BLaER1 (cell line): ENCODE data around the gene MRM1.

Experiments used
- H3K27ac ChIP-seq: shearing (Covaris generic); formaldehyde crosslinking; 2 replicates; pipeline ENCODE4 v1.8.1; 2022
- H3K27me3 ChIP-seq: shearing (Covaris generic); formaldehyde crosslinking; 2 replicates; pipeline ENCODE4 v1.8.1; 2022
- H3K36me3 ChIP-seq: shearing (Covaris generic); formaldehyde crosslinking; 2 replicates; pipeline ENCODE4 v1.8.1; 2022
- H3K4me1 ChIP-seq: shearing (Covaris generic); formaldehyde crosslinking; 2 replicates; pipeline ENCODE4 v1.8.1; 2022
- H3K4me2 ChIP-seq: shearing (Covaris generic); formaldehyde crosslinking; 2 replicates; pipeline ENCODE4 v1.8.1; 2022
- H3K4me3 ChIP-seq: shearing (Covaris generic); formaldehyde crosslinking; 2 replicates; pipeline ENCODE4 v1.8.1; 2022
- H3K9ac ChIP-seq: shearing (Covaris generic); formaldehyde crosslinking; 2 replicates; pipeline ENCODE4 v1.8.1; 2022
- H3K9me3 ChIP-seq: shearing (Covaris generic); formaldehyde crosslinking; 2 replicates; pipeline ENCODE4 v1.8.1; 2022
- H4K20me1 ChIP-seq: shearing (Covaris generic); formaldehyde crosslinking; 2 replicates; pipeline ENCODE4 v1.8.1; 2022
- Cebpa-rat ChIP-seq: shearing (Covaris generic); IDR thresholded peaks from 2 replicates; pipeline ENCODE4 v1.8.1; 2022

Gene MRM1

GRCh38 chr17:36591434-36592315 is 9.7 kb upstream of the MRM1 start, which contains the start of gene DHRS11:
Gene DHRS11, plus strand, starts transcription at chr17:36591879. Its CDS starts 131 bp downstream, at chr17:36592010.
- peak within 1 kb of the TSS; percentile 91 for H3K9ac ChIP-seq
- peaks cover 38% of the 10 kb centered on the region for H3K36me3 ChIP-seq
- H3K9me3 ChIP-seq, result no peaks in the 10 kb centered on the region
- H4K20me1 ChIP-seq, result peaks cover 43% of the 10 kb centered on the region
- peaks cover 25% of the 10 kb centered on the region for H3K4me1 ChIP-seq
- no peak for TF ChIP-seq Cebpa-rat
- H3K4me2 ChIP-seq, result peak within 1 kb of the TSS; percentile 97
- H3K4me3 ChIP-seq, result peak within 1 kb of the TSS; percentile 87
- no peaks in the 10 kb centered on the region for H3K27me3 ChIP-seq
- peak within 1 kb of the TSS; percentile 72 for H3K27ac ChIP-seq

GRCh38 chr17:36592316-36592715 is 9.1 kb upstream of the MRM1 start:
- Histone ChIP-seq H3K9me3 (no peaks in the 10 kb centered on the region), H3K4me3 (peak overlapping the region; percentile 87), H3K4me1 (peaks cover 25% of the 10 kb centered on the region), H4K20me1 (peaks cover 43% of the 10 kb centered on the region), H3K36me3 (peaks cover 37% of the 10 kb centered on the region), H3K4me2 (peak overlapping the region; percentile 97), H3K27ac (peak overlapping the region; percentile 72), H3K9ac (peak overlapping the region; percentile 91), H3K27me3 (no peaks in the 10 kb centered on the region)
- TF ChIP-seq Cebpa-rat, result no peak

- Histone ChIP-seq H3K27me3 (no peaks in the 10 kb centered on the region), H3K9ac (peak overlapping the region; percentile 91), H3K36me3 (peaks cover 37% of the 10 kb centered on the region), H3K27ac (no peak overlapping the region), H4K20me1 (peaks cover 41% of the 10 kb centered on the region), H3K4me1 (peaks cover 25% of the 10 kb centered on the region), H3K4me2 (peak overlapping the region; percentile 97), H3K4me3 (peak overlapping the region; percentile 87), H3K9me3 (no peaks in the 10 kb centered on the region)
- TF ChIP-seq Cebpa-rat, result no peak
Observed at GRCh38 chr17:36592716-36593321, 8.6 kb upstream of the MRM1 start.

- H3K9me3 ChIP-seq, result no peaks in the 10 kb centered on the region
- no peaks in the 10 kb centered on the region for H3K27me3 ChIP-seq
- peaks cover 36% of the 10 kb centered on the region for H3K36me3 ChIP-seq
- TF ChIP-seq Cebpa-rat, result no peak
- H3K4me1 ChIP-seq, result peaks cover 25% of the 10 kb centered on the region
- peak overlapping the region; percentile 97 for H3K4me2 ChIP-seq
- H3K27ac ChIP-seq, result no peak overlapping the region
- no peak overlapping the region for H3K4me3 ChIP-seq
- H4K20me1 ChIP-seq, result peaks cover 36% of the 10 kb centered on the region
- H3K9ac ChIP-seq, result no peak overlapping the region; the same call in 1 of the 2 replicates
Observed at GRCh38 chr17:36593656-36594316, 7.6 kb upstream of the MRM1 start.

GRCh38 chr17:36594626-36595401 is 6.6 kb upstream of the MRM1 start:
- Histone ChIP-seq H3K9ac (no peak overlapping the region), H3K4me2 (no peak overlapping the region), H3K4me1 (peaks cover 25% of the 10 kb centered on the region), H3K27me3 (no peaks in the 10 kb centered on the region), H3K27ac (no peak overlapping the region), H3K4me3 (no peak overlapping the region), H4K20me1 (peaks cover 30% of the 10 kb centered on the region), H3K9me3 (no peaks in the 10 kb centered on the region), H3K36me3 (peaks cover 26% of the 10 kb centered on the region)
- TF ChIP-seq Cebpa-rat, result no peak

GRCh38 chr17:36597226-36597625 is 4.2 kb upstream of the MRM1 start:
- no peak for TF ChIP-seq Cebpa-rat
- no peak overlapping the region for H3K4me2 ChIP-seq
- no peak overlapping the region for H3K27ac ChIP-seq
- peaks cover 30% of the 10 kb centered on the region for H3K4me1 ChIP-seq
- peaks cover 21% of the 10 kb centered on the region; the same call in 1 of the 2 replicates for H3K36me3 ChIP-seq
- H3K9me3 ChIP-seq, result no peaks in the 10 kb centered on the region
- H4K20me1 ChIP-seq, result 0 out of 2 replicates have a peak, but pooled peaks cover 16% of the 10 kb centered on the region
- H3K4me3 ChIP-seq, result no peak overlapping the region
- H3K9ac ChIP-seq, result no peak overlapping the region
- no peaks in the 10 kb centered on the region for H3K27me3 ChIP-seq

GRCh38 chr17:36597866-36598777 is 3.3 kb upstream of the MRM1 start:
- Histone ChIP-seq H3K36me3 (peaks cover 21% of the 10 kb centered on the region; the same call in 1 of the 2 replicates), H3K9ac (no peak overlapping the region), H3K4me1 (peaks cover 21% of the 10 kb centered on the region), H4K20me1 (peaks cover 10% of the 10 kb centered on the region), H3K27ac (no peak overlapping the region), H3K4me2 (no peak overlapping the region), H3K27me3 (no peaks in the 10 kb centered on the region), H3K4me3 (no peak overlapping the region), H3K9me3 (no peaks in the 10 kb centered on the region)
- no peak for TF ChIP-seq Cebpa-rat

GRCh38 chr17:36598951-36599401 is 2.4 kb upstream of the MRM1 start:
- H3K27me3 ChIP-seq, result no peaks in the 10 kb centered on the region

More at GRCh38 chr17:36598951-36599401, 2.4 kb upstream of the MRM1 start:
- H3K36me3 ChIP-seq, result peaks cover 25% of the 10 kb centered on the region; the same call in 1 of the 2 replicates
- peaks cover 21% of the 10 kb centered on the region for H3K4me1 ChIP-seq
- no peak overlapping the region for H3K9ac ChIP-seq
- H3K9me3 ChIP-seq, result no peaks in the 10 kb centered on the region
- no peak overlapping the region for H3K27ac ChIP-seq
- no peak overlapping the region for H3K4me2 ChIP-seq
- peaks cover 10% of the 10 kb centered on the region for H4K20me1 ChIP-seq
- TF ChIP-seq Cebpa-rat, result no peak
- H3K4me3 ChIP-seq, result no peak overlapping the region
